Ovary (tissue), 3 donors: ENCODE measurements around the gene FAM217A.

Experiments used
- EP300 ChIP-seq: sonication (generic); formaldehyde crosslinking; IDR thresholded peaks from one replicate; pipeline ENCODE4 v1.6.1; 2017; ENCODE audit warnings: antibody characterized with exemption
- POLR2A ChIP-seq: fragments of 450-650 bp; IDR thresholded peaks from one replicate; pipeline ENCODE4 v1.6.1; 2017; ENCODE audit warnings: antibody characterized with exemption, mild to moderate bottlenecking, moderate library complexity
- TF ChIP-seq, protein P1 (sequence below), 3 donors: fragments of 450-650 bp in 2 of 3; fragments of 200-600 bp in 1 of 3; IDR thresholded peaks; one replicate each; pipeline versions ENCODE4 v1.5.1 to v1.8.0; 2016 to 2022; ENCODE audit warnings: antibody characterized with exemption in 3 of 3, mild to moderate bottlenecking in 1 of 3
- donor health status: DM: no; HTN: no; CAD: no.

DNA sequence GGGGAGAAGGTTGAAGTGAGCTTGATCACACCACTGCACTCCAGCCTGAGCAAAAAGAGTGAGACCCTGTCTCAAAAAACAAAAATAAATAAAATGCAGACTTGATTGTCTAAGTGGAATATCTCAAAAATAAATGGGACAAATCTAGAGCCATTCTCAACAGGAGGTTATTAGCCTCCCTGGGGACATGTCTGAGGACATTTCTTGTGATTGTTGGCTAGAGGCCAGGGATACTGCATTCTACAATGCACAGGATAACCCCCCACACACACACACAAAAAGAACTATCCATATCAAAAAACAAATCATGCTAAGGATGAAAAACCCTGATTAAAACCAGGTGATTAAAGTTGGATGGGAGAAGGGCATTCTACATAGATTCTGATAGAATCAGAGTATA, 37.5 kb downstream of the FAM217A start:
- no peak for TF ChIP-seq POLR2A
- TF ChIP-seq, protein P1, sequence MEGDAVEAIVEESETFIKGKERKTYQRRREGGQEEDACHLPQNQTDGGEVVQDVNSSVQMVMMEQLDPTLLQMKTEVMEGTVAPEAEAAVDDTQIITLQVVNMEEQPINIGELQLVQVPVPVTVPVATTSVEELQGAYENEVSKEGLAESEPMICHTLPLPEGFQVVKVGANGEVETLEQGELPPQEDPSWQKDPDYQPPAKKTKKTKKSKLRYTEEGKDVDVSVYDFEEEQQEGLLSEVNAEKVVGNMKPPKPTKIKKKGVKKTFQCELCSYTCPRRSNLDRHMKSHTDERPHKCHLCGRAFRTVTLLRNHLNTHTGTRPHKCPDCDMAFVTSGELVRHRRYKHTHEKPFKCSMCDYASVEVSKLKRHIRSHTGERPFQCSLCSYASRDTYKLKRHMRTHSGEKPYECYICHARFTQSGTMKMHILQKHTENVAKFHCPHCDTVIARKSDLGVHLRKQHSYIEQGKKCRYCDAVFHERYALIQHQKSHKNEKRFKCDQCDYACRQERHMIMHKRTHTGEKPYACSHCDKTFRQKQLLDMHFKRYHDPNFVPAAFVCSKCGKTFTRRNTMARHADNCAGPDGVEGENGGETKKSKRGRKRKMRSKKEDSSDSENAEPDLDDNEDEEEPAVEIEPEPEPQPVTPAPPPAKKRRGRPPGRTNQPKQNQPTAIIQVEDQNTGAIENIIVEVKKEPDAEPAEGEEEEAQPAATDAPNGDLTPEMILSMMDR (IDR thresholded peaks at IDR 0.05) = no peak
- TF ChIP-seq EP300 = no peak
